PFSK-1 (cell line): ENCODE results near the gene PDHB.

Source experiments
- FOXP2 ChIP-seq: optimal IDR thresholded peaks from 2 replicates; pipeline ENCODE3; 2011; ENCODE audit warnings: borderline replicate concordance, control low read depth, inconsistent platforms; ENCODE audit not compliant: insufficient read depth; ENCODE audit errors: extremely low read length, extremely low read depth
- SIN3A ChIP-seq: IDR thresholded peaks from 2 replicates; pipeline ENCODE4 v1.6.1; 2012; ENCODE audit warnings: mild to moderate bottlenecking, low read length, moderate library complexity, borderline replicate concordance; ENCODE audit not compliant: insufficient read depth
- TAF1 ChIP-seq: IDR thresholded peaks from 2 replicates; pipeline ENCODE4 v1.6.1; 2012; ENCODE audit warnings: low read length, control low read depth, borderline replicate concordance; ENCODE audit not compliant: insufficient read depth
- TF ChIP-seq, protein P1 (sequence below), 2 experiments: IDR thresholded peaks; 2 replicates each; pipeline versions ENCODE4 v1.6.1 to v1.8.0; 2011 to 2012; ENCODE audit warnings: low read depth in 2 of 2, low read length in 2 of 2, control low read depth in 1 of 2, inconsistent platforms in 1 of 2, mild to moderate bottlenecking in 1 of 2, moderate library complexity in 1 of 2; ENCODE audit not compliant: insufficient read depth in 1 of 2

GRCh38 chr3:58459160-58459559 lies 25.5 kb upstream of the PDHB start:
- TF ChIP-seq TAF1: no peak
- no peak for TF ChIP-seq SIN3A
- TF ChIP-seq, protein P1, sequence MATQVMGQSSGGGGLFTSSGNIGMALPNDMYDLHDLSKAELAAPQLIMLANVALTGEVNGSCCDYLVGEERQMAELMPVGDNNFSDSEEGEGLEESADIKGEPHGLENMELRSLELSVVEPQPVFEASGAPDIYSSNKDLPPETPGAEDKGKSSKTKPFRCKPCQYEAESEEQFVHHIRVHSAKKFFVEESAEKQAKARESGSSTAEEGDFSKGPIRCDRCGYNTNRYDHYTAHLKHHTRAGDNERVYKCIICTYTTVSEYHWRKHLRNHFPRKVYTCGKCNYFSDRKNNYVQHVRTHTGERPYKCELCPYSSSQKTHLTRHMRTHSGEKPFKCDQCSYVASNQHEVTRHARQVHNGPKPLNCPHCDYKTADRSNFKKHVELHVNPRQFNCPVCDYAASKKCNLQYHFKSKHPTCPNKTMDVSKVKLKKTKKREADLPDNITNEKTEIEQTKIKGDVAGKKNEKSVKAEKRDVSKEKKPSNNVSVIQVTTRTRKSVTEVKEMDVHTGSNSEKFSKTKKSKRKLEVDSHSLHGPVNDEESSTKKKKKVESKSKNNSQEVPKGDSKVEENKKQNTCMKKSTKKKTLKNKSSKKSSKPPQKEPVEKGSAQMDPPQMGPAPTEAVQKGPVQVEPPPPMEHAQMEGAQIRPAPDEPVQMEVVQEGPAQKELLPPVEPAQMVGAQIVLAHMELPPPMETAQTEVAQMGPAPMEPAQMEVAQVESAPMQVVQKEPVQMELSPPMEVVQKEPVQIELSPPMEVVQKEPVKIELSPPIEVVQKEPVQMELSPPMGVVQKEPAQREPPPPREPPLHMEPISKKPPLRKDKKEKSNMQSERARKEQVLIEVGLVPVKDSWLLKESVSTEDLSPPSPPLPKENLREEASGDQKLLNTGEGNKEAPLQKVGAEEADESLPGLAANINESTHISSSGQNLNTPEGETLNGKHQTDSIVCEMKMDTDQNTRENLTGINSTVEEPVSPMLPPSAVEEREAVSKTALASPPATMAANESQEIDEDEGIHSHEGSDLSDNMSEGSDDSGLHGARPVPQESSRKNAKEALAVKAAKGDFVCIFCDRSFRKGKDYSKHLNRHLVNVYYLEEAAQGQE (IDR thresholded peaks at IDR 0.05; ENCODE audit: insufficient read depth in 1 of 2, low read depth in 2 of 2, low read length in 2 of 2): no peak
- TF ChIP-seq FOXP2: no peak
